Measurements from ENCODE around the gene PGR.
"Not testable (repeated sequence)": the region's sequence is repeated elsewhere in the genome, so short reads cannot be mapped to it uniquely, and the experiment has no call there.

The PGR gene

DNA sequence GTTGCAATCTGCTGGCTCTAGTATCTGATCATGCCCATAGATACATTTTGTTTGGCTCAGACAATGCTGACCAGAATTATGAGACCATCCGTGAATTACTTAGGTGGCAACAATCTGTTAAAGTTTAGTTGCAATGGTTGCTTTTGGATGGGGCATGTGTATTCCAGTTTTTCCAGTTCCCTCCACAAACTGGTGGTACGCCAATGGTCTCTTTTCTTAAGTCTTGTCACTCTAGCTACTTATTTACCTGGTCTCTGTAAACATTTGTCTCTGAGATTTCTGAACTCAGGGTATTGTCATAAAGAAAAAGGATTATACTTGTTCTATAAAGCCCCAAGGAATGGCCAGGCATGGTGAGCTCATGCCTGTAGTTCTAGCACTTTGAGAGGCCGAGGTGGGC is 65.9 kb downstream of the PGR start:
- no peak for DNase-seq

DNA sequence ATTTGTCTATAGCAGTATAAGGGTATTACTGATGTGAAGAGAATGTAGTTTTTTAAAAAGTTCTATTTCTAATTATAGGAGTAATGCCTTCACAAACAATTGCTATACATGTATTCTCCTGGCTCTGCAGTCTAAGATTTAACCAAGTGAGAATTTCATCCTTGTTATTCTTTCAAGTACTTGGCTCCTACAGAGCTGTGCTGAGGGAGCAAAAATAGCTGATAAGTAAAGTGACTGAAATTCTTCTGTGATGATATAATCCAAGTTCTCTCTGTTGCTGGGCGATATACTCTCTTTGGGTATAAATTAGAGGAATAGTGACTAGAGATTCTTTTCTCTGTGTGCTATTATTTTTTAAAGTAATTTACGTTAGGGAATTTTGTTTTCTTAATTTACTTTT is 68.0 kb downstream of the PGR start:
- DNase-seq = no peak

DNA sequence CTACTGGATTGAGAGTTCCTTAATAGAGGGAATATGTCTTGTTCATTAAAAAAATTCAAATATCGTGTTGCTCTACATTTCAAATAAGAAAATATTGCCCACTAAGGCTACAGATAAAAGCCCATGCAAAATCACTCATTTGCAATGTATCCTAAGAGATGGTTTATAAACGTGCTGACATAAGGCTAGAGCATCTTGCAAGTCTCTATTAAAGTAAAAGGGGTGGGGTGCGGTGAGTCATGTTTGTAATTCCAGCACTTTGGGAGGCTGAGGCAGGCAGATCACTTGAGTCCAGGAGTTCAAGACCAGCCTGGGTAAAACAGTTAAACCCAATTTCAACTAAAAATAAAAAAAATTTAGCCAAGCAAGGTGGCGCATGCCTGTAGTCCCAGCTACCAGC is 70.3 kb downstream of the PGR start:
- no peak for DNase-seq

DNA sequence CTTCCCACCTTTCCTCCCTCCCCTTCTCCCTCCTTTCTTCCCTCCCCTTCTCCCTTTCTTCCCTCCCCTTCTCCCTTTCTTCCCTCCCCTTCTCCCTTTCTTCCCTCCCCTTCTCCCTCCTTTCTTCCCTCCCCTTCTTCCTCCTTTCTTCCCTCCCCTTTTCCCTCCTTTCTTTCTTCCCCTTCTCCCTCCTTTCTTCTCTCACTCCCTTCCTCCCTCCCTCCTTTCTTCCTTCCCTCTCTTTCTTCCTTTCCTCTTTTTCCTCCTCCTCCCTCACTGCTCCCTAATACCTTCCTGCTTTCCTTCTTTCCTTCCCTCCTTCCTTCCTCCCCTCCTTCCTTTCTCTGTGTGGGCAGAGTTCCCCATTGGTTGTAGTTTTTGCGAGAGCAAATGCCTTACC is 76.1 kb downstream of the PGR start:
- DNase-seq = no peak

DNA sequence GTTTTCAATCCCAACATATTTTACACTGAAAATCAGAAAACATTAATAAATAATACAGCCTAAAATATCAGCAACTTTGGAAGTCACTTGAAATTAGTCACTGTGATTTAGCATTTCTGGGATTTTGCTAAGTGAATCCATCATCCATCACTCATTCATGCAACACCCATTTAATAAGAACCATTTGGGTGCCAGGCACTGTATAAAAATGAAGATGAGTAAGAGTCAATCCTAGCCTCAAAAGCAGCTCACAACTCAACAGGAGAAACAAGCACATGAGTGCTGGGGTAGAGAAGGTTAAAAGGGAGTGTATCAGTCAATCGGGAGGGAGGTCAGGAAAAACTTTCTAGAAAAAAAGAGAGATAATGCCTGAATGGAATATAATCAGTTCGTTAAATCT is 77.9 kb downstream of the PGR start:
- no peak for DNase-seq

DNA sequence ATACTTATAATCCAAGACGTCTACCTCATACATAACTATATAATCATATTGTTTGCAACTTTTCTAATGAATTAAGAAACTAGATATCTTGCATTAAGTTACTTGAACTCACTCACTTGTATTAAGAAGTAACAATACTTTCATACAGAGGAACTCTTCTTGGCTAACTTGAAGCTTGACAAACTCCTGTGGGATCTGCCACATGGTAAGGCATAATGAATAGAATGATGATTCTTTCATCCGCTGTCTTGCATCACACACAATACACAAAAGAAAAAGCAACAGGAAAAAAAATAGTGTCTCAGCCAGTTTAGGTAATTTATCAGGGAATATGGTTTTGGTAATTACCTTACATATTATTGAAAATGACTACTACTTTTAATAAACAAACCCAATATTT is 79.8 kb downstream of the PGR start:
- DNase-seq = no peak

DNA sequence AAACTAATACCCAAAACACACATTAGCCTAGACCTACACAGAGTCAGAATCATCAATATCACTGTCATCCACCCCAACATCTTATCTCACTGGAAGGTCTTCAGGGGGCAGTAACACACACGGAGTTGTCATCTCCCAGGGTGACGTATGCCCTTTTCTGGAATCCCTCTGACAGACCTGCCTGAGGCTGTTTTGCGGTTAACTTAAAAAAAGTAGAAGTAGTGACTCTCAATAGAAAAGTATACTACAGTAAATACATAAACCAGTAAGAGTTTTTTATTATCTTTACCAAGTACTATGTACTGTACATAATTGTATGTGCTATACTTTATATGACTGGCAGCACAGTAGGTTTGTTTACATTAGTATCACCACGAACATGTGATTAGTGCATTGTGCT is 80.5 kb downstream of the PGR start:
- DNase-seq = no peak

DNA sequence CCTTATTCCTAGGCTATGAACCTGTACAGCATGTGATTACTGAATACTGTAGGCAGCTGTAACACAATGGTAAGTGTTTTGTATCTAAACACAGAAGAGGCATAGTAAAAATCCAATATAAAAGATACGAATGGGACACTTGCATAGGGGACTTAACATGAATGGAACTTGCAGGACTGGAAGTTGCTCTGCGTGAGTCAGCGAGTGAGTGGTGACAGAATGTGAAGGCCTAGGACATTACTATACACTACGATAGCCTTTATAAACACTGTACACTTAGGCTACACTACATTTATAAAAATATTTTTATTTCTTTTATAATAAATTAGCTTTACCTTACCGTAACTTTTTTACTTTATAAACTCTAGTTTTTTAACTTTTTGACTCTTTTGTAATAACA is 81.1 kb downstream of the PGR start:
- DNase-seq = no peak

DNA sequence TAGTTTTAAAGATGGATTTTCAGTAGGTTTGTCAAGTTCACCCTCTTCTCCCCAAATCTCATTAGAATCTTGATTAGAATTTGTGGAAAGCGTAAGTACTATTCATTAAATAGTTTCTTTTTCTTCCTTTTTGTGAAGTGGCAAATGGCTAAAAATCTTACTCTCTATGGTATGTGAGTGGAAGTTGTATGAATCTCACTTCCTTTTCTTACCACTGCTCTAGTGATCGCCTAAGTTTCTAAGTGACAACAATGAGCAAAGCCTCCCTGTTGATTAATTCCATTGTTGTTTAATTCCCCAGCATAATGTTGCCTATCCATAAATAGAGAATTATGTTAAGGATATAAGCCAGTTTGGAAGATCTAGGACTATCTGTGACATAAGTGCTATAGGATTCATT is 82.7 kb downstream of the PGR start:
- DNase-seq = no peak

DNA sequence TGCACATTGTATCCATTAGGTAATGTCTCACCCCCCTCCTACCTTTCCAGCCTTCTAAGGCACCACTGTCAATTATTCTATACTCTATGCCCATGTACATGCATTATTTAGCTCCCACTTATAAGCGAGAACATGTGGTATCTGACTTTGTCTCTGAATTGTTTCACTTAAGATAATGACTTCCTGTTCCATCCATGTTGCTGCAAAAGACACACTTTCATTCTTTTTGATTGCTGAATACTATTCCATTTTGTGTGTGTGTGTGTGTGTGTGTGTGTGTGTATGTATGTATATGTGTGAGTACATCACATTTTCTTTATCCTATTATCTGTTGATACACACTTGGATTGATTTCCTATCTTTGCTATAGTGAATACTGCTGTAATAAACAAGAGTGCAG is 84.2 kb downstream of the PGR start:
- no peak for DNase-seq

DNA sequence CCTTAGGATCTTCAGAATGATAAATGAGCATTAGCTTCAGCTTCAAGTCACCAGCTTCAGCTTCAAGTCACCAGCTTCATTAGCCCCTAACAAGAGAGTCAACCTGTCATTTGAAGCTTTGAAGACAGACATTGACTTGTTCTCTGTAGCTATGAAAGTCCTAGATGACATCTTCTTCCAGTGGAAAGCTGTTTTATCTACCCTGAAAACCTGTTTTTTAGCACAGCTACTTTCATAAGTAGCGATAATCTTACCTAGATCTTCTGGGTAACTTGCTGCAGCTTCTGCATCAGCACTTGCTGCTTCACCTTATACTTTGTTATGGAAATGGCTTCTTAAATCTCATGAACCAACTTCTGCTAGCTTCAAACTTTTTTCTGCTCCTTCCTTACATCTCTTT is 85.7 kb downstream of the PGR start:
- DNase-seq = no peak

DNA sequence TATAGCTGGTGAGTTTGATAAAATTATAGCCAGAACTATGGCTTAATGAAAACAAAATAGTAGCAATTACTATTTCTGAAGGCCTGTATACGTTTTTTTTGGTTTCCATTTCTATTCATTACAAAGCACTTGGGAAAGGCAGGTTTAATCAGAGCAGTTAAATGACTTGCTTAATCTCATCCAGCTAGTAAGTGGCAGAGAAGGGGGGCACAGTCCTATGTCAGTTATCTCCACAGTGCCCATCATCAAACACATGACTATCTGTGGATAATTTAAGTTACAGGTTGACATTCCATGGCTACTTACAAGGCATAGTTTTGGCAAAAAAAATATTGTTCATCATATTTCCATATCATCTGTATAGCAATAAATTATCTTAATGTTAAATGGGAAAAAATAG is 93.7 kb downstream of the PGR start:
- no peak for DNase-seq

DNA sequence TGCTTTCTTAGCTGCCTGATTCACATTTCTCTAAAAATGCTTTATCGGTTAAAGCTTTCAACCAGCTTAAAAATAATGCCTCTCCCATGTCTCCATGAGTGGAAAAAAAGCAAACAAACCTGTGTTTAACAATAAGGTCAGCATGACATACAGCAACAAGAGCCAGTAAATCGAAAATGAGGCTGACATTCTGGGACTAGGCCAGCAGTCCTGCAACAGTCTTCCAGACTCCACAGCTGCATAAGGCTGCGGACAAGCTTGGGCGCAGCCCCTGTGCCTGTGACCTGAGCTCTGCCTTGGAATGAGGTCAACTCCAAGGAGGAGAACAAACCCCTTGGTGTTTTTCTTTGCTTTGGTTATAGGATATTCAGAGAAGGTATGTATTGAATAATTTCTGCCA is 95.5 kb downstream of the PGR start:
- no peak for DNase-seq

DNA sequence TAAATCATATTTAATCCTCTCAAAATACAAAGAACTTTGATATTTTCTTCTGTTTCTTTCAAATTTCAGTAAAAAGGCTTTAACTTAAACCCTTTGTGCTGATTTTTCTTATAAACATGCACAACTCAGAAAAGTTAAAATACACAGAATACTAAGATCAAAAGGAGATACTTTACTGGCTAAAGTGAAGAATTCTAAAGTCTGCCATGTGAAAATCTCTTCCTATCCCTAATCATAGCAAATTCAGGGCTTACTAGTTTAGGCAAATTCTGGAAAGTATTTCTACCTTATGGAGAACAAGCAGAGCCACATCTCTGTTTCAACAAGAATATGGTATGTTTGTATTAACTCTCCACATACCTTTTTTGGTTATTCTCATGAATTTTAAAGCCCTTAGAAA is 96.6 kb downstream of the PGR start:
- DNase-seq = no peak

DNA sequence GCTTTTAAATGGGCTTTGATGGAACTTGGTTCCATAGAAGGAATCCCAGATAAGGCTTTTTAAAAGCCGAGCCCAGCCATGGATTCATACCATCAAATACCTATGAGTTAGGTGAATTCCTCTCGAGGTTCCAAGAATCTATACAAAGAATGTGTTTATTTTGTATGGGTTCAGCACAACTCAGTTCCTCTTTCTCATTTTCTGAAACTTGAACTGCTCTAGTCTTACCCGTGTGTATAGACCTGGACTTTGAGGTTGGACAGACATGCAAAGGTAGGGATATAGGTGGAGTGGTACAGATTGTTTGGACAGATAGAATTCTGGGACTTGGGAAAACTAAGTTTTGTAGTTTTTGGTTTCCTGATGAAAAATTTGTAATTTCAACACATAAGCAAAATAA is 97.9 kb downstream of the PGR start:
- no peak for DNase-seq

DNA sequence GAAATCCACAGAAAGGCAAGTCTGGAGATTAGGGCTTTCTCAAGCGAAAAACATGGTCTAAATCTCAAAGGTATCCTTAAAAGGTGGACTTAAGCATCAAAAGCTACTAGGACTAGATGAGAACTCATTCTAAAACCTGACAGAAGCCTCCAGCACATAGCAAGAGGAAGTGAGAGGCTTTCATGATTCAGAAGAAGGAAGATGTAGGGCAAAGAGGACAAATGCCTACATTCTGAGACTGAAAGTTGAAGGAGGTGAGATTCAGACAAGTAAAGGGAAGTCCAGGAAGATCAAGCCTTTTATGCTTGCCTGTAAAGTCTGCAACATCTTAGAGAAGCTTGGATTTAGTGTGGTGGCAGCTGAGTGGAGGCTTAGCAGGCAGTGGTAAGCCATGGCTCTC is 98.9 kb downstream of the PGR start:
- DNase-seq = no peak

DNA sequence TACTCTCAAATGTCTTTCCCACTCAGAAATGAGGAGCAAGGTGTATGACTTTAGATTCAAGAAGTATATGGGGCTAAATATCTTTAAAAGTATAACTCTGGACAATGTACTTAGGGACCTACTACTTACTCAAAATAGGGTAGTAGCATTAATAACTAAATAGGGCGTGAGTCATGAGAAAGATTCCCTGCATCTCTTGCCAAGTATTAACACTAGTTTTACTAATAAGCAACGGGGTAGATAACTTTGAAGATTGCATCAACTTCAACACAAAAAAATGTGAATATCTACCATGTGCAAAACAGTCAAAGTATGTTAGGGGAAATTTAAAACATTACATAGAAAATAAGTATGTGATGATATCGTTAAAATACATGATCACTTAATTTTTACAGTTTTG is 99.6 kb downstream of the PGR start:
- no peak for DNase-seq

DNA sequence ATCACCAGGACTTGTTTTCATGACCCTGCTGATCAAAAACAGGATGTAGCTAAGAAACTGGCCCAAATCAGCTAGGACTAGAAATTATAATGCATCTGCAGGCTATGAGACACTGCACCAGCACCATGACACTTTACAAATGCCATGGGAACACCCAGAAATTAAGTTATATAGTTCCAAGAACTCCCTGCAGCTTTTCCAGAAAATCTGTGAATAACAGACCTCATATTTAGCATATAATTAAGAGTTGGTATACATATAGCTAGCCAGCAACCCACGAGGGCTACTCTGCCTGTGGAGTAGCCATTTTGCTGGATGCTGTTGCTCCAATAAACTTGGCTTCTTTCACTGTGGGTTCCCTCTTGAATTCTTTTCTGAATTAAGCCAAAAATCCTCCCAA is 101.0 kb downstream of the PGR start:
- no peak for DNase-seq

DNA sequence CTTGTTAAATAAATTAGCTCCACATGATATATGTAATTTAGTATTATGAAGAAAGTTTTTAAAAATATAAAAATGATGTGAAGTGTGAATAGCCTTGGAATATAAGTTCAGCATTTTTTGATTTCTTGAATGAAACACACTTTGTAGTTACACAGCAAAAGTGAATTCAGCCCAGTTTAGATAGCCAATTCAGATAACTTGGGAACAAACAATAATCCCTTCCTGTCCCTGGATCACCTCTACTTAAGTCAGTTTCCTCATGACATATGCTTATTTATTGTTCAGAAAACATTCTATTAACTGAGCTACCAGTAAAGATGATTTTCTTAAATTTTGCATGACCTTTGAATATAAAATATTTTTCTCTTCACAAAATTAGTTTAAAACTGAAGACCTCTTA is 107.4 kb downstream of the PGR start:
- DNase-seq = no peak

DNA sequence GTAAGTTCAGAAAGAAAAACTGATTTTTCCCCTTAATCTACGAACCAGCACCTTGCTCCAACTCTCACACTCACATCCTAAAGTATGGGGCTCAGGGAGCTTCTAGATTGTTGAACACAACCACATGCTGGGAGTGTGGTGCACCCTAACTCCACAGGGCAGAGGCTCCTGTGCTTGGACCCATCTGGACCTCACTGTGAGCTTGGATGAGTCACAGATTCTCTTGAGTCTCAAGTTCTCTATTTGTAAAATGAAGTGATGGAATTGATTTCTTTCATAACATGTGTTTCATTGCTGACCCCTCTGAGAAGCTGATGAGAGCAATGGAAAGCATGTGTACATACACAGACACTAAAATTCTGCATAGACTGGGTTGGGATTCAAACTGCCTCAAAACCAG is 109.7 kb downstream of the PGR start:
- DNase-seq = no peak

DNA sequence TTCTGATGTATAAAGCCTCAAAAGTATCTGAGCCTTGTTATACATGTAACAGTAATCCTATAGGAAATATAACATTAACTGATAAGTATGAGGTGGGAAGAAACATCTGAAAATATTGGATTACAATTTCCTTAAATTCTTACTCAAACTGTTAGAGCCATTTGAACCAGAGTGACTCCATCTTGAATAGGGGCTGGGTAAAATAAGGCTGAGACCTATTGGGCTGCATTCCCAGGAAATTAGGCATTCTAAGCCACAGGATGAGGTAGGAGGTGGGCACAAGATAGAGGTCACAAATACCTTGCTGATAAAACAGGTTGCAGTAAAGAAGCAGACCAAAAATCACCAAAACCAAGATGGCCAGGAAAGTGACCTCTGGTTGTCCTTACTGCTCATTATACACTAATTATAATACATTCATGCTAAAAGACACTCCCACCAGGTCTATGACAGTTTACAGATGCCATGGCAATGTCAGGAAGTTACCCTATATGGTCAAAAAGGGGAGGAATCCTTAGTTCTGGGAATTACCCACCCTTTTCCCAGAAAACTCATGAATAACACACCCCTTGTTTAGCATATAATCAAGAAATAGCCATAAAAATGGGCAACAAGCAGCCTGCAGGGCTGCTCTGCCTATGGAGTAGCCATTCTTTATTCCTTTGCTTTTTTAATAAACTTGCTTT is 114.9 kb downstream of the PGR start:
- DNase-seq = no peak

DNA sequence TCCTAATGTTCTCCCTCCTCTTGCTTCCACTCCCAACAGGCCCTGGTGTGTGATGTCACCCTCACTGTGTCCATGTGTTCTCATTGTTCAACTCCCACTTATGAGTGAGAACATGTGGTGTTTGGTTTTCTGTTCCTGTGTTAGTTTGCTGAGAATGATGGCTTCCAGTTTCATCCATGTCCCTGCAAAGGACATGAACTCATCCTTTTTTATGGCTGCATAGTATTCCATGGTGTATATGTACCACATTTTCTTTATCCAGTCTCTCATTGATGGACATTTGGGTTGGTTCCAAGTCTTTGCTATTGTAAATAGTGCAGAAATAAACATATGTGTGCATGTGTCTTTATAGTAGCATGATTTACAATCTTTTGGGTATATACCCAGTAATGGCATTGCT is 115.9 kb downstream of the PGR start:
- not testable (repeated sequence) for DNase-seq

DNA sequence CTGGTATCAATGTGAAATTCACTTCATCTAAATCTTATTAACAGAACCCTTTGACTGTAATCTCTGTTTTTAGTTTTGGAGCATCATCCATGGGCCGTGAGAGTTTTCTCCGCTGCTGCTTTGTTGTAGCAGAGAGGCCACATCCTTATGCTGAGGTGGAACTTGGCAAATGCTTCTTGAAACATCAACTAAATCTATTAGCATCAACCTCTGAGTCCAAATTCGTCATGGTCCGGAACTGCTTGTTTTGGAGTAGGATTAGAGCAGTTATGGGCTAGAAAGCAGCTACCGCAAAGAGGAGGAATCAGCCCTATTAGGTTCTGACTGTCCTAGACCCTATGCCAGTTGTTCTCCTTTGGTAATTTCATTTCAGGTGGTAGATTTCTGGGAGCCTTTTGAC is 117.7 kb downstream of the PGR start:
- no peak for DNase-seq

DNA sequence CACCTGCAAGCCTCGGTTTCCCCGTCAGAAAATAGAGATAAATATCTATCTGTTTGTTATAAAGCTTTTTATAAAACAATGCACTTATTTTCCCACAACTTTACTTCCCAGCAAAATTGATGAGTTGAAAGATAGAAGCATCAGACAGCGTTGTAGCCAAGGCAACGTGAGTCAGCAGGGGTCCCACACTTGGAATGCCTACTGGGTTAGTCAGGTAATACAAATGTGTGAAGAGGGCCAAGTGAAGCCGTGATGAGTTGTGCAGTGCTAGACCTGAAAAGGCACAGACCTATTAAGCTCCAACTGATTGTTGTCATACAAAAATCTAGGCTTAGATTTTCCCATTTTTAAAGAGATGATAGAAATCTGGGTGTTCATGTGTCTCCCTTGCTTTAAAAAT is 118.7 kb downstream of the PGR start:
- DNase-seq = no peak

DNA sequence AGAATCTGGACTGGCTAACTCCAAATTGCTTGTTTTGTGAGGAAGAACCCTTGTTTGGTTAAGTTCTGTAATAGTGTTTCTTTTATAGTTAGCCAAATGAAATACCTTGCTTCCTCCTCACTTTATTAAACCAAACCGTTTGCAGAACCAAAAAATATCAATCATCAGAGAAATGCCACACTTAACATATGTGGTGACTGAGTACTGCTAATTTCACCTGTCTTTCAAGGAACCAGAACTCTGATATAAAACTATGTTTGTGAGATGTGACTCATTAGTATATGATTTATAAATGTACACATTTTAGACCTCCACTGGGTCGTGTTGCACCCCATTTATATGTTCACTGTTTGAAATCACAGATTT is 119.9 kb downstream of the PGR start:
- DNase-seq = no peak

All from GDM1 (cell line).